Activated CD8-positive, alpha-beta memory T cell treated with anti-CD3 and anti-CD28 coated beads, Interleukin-2, amount 50 U/mL, for 4 hours (primary cell): ENCODE results near the gene IER3.
"Not testable (repeated sequence)": the region's sequence is repeated elsewhere in the genome, so short reads cannot be mapped to it uniquely, and the experiment has no call there.

Experiments
- DNase-seq: peaks from one replicate; pipeline ENCODE4 v3.0.0-alpha.2; 2020

The IER3 gene

GRCh38 chr6:30767944-30768301, 23.6 kb upstream of the IER3 start:
- no peak for DNase-seq

GRCh38 chr6:30767158-30767943, 23.0 kb upstream of the IER3 start:
- DNase-seq, result no peak

GRCh38 chr6:30766461-30767157, 22.3 kb upstream of the IER3 start:
- no peak for DNase-seq

GRCh38 chr6:30765495-30765894, 21.1 kb upstream of the IER3 start:
- not testable (repeated sequence) for DNase-seq

GRCh38 chr6:30764490-30765043, 20.2 kb upstream of the IER3 start:
- DNase-seq, result not testable (repeated sequence)

- no peak for DNase-seq
Observed at GRCh38 chr6:30763618-30764489, 19.5 kb upstream of the IER3 start.

- no peak for DNase-seq
Observed at GRCh38 chr6:30763155-30763617, 18.8 kb upstream of the IER3 start.

GRCh38 chr6:30761791-30762429, 17.6 kb upstream of the IER3 start:
- DNase-seq, result no peak

GRCh38 chr6:30760549-30760948, 16.2 kb upstream of the IER3 start:
- DNase-seq, result no peak

- DNase-seq, result no peak
Observed at GRCh38 chr6:30759575-30760239, 15.4 kb upstream of the IER3 start.

- no peak for DNase-seq
Observed at GRCh38 chr6:30757261-30757904, 13.0 kb upstream of the IER3 start.

GRCh38 chr6:30756405-30757003, 12.2 kb upstream of the IER3 start:
- DNase-seq, result not testable (repeated sequence)

- DNase-seq, result no peak
Observed at GRCh38 chr6:30754631-30755030, 10.3 kb upstream of the IER3 start.

GRCh38 chr6:30752157-30752927, 8.0 kb upstream of the IER3 start:
- no peak for DNase-seq

- DNase-seq, result no peak
Observed at GRCh38 chr6:30750379-30750668, 6.0 kb upstream of the IER3 start.

GRCh38 chr6:30749554-30750378, 5.4 kb upstream of the IER3 start:
- no peak for DNase-seq

- DNase-seq, result no peak
Observed at GRCh38 chr6:30748851-30749540, 4.6 kb upstream of the IER3 start.

GRCh38 chr6:30747902-30748769, 3.8 kb upstream of the IER3 start:
- no peak for DNase-seq
